HG03575 (cell line): ENCODE data around the gene VPS13D.

Experiments
- ATAC-seq: cut with Tn5 transposase; IDR thresholded peaks from one replicate; pipeline ENCODE4 v1.9.1; 2021; ENCODE audit not compliant: unreplicated experiment, insufficient number of reproducible peaks, low FRiP score; ENCODE audit errors: extremely low read depth

The VPS13D gene

DNA sequence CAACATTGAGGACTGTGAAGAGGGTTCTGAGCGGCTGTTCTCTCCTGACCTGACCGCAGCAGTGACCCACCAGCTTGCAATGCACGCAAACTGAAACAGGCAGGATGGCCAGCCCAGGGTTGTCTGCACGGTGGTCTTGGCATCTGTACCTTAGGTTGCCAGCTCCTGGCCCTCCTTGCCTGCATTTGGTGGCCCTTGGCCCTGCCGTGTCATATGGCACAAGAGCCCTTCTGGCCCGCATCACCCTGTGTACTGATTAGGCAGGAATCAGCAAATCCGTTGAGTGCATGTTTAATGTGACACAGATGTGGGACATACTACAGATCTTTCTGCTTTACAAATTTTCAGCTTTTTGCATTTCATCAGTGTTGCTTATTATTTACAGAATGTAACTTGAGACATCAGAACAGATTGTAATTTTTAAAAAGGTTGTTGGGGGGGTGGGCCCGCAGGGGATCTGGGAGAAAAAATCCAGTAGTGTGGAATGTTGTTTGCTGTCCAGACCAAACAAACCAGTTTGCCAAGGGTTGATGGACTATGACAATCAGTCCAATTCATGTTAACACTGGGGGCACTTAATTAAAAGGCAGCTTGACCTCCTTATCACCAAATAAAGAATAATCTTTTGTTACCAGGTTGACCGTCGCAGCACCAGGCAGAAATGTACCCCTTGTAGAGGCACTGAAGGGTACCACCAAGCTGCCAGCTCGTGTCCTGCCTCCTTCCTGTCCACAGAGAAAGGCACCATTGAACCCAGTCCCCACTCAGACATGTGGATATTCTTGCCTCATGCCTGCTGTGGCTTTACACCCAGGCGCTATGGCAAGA lies 255.6 kb downstream of the VPS13D start:
- ATAC-seq = no peak

DNA sequence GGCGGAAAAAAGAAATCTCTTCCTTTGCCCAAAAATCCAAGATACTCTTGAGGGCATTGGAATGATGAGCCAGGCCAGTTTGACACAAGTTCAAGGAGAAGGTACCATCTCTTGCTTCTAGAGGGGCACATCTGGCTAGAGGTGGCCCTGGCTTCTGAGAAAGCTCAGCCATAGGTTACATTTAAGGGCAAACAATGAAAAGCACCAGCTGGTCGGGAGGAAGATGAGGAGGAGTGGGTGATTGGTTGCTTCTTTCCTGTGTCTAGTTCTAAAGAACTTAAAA lies 256.2 kb downstream of the VPS13D start:
- no peak for ATAC-seq

DNA sequence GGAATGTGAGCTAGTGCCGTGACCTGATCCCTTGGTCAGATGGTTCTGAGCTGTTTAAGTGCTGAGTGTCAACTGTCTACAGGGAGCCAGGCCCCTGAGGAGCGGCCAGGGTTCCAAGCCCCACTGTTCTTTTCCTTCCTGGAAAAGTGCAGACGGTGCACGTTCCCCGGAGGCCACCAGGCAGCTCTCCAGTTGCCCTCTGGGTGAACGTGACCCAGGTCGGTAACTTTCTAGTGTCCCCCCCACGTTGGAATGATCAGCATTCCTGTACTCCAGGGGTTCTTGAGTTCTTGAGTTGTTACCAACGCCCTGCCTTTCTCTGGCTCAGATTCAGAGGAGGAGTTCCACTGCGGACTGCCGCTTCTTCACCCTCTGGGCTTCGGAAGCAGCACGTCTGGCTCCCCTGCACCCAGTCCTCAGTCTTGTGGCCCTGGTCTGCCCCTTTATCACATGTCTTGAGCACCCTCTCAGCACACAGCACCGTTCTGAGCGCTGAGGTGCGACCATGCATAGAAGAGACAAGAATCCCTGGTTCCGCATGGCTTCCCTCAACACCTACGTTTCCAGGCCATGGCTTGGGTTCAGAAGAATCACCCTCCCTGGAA lies 256.7 kb downstream of the VPS13D start:
- ATAC-seq = no peak

DNA sequence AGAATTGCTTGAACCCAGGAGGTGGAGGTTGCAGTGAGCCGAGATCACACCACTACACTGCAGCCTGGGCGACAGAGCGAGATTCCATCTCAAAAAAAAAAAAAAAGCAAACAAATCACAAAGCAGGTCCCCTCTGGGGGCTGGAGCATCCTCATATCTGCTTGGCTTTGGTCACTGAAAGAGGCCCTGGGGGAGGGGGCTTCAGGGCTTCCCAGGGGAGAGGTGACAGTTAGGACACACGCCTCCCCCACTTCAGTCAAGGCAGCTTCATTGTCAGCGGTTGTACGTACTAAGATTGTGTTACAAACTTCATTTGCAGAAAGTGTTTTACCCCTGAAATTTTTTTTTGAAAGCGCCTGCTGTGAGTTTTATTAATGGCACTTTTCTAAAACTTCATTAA lies 257.7 kb downstream of the VPS13D start:
- ATAC-seq = no peak

DNA sequence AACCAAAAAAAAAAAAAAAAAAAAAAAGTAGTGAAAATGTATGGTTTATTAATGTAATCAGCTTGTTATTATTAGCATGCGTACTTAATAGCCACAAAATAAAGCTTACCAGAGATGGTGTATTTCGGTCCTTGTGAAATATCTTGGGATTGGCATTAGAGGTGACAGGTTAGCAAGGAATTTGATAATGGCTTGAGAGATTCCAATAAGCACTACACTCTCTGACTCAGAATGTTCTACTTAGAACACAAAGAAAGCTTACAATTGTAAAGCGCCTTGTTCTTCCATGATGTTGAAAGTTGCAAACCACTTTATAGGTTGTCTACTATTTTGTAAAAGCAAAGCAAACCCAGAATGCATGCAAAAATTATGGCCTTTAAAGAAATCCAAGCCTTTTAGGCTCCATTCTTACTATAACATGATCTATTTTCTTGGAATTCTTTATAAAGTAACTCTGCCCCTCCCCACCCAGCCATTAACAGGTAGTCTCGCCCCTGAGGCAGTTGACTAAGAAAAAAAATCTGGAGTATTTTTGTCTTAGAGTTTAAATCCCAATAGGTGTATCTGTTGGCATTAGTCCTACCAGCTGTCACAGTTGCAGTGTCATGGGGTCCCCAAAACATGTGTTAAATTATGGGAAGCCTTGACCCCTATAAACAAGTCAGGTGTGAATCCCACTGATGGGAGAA lies 259.0 kb downstream of the VPS13D start:
- ATAC-seq = no peak

DNA sequence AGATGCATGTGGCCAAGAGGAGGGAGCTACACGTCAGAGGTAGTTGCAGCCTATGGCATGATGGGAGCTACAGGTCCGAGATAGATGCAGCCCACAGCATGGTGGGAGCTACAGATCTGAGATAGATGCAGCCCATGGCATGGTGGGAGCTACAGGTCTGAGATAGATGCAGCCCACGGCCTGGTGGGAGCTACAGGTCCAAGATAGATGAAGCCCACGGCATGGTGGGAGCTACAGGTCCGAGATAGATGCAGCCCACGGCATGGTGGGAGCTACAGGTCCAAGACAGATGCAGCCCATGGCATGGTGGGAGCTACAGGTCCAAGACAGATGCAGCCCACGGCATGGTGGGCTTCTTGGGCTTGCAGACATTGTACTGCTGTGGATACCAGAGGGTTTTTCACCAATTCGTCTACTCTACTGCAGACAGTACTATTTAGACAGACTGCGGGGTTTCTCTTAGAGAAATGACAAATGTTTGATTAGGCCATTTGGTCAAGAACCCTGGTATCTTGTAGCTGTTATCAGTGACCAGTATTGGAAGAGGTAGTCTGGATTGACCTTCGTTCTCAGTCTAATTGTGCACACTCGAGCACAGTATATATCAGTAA lies 260.8 kb downstream of the VPS13D start:
- ATAC-seq = no peak

DNA sequence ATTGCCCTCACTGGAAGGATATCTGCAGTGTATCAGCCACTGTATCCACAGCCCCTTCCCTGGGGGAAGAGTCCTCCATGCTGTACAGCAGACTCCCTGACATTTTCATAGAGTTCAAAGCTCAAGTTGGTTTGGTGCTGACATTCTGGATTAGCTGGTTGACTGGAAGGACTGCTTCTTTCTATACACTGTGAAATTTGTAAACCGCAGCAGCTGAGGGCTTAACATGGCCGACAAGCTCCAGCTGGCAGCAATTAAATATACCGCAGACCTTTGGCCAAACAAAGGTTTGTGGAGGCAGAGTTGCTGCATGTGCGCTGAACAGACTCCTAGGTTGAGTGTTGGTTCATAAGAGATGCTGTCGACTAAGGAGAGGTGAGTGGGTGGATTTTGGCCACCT lies 261.8 kb downstream of the VPS13D start:
- no peak for ATAC-seq

DNA sequence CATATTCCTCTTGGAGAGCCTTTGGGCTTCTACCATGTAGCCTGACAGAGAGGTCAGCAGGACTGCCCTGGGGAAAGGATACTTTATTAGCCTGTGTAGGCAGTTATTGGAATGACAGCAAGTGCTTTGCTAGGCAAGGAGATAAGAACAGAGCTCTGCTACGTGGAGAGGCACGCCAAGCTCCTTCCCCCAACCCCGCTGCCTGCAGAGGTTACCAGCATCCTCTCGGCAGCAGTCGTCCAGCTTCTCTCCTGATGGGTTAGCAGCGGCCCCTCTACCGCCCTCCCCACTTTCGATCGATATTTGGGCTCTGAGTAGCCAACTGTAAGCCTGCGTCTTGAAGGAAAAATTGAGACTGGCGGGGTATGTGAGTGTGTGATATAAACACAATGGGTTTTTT lies 265.9 kb downstream of the VPS13D start:
- ATAC-seq = no peak

DNA sequence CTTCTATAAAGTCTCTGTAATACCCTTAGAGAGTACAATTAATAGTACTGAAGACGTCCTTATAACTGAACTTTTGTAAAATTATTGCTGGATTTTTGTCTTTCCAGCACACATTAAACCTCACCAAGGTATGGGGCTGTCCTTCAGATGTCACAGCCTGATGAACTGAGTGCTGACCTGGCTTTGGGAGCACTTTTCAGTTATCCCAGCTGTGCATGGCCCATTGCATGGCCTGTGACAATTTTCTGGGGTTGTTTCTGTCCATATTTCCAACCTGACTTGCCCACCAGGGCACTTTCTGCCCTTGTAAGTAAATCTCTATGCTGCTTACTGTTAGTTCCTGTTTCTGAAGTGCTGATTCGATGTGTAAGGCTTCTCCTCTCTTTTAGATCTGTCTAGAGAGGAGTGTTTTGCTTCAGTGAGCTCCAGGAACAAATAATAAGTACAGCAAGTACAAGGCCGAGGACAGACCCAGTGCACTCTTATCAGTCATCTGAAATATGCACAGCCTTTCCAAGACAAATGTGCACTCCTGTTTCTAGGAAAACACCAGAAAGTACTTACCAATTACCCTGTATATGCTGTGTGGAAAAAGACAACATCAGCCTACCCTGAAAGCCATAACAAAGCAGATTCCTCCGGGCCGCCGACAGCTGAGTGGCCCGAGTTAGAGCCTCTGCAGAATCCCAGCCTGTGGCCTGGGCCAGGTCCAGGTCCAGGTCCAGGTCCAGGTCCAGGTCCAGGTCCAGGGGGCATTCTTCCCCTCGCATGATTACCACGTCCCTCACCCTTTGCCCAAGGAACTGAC lies 266.5 kb downstream of the VPS13D start:
- ATAC-seq = no peak

DNA sequence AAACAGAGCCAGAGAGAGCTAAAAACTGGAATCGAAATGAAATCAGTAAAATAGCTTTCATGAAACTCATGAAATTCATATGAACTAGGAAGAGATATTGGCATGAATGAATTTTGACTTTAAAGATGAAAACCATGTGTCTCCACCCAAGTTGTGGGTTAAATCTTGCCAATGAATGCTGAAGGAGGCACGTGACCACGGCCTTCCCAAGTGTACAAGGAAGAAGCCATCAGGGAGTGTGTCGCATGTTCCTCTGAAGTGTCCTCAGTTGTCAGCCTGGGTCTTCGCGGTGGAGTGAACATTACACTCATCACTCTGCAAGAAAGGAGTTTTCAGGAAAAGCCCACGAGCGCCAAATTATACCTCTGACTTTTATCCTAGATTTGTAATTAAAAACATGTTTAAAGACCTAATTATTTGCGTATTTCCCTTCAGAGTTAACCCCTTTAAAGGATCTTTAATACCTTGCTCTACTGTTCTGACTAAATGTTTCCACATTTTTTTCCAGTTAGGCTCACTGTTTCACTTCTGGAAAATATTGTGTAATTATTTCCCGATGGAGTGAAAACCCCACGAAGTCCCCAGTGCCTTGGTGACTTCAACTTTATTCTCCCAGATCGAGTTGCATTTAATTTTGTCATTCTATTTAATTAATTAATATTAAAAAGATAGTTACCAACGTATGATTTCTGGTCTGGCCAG lies 269.9 kb downstream of the VPS13D start:
- ATAC-seq = no peak

DNA sequence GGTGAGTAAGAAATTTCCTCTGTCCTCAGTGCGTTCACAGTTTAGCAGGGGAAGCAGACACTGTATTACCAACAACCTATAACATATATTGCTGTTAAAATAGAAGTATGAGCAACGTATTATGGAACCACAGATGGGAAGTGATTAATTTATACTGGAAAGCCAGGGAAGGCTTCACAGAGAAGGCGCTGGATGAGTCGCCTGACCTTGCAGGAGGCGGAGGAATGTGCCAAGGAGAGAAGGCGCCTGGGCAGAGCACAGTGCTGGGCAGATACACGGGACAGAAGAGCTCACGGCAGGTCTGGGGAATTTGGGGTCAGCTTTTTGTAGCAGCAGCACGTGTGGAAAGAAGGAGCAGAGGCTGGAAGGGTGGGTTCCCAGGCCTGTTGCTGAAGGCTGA lies 271.8 kb downstream of the VPS13D start:
- ATAC-seq = no peak

DNA sequence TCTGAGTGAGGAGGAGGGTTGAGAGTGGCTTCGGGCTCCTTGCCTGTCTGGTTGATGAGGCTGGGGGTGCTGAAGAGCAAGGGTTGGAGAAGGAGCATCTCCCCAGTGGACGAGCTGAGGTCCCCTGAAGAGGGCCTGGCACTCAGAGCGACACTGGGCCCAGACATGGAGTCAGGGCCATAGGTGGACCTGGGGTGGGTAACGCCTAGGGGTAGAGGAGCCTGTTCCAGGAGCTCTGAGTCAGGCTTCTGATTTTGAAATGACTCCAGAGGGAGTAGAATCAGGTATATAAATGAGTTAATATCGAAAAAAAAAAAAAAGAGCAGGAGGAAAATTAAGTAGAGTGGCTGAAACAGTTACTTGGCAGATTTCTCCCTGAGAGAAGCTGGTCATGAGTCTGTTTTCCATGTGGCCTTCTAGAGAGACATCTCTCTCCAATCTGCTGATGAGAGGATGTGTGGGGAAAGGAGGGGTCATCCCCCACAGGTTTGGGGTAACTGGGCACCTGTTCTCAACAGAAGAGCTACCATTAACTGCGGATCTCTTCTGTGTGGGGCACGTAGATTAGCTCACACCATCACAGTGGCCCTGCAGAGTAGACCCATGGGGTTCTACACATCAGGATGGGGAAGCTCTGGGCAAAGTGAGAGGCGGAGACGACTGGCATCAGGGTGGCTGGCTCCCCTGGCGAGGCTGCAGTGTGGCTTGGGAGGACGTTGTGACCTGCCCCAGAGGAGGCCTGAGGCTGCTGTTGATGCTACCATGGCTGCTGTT lies 272.7 kb downstream of the VPS13D start:
- ATAC-seq = no peak

DNA sequence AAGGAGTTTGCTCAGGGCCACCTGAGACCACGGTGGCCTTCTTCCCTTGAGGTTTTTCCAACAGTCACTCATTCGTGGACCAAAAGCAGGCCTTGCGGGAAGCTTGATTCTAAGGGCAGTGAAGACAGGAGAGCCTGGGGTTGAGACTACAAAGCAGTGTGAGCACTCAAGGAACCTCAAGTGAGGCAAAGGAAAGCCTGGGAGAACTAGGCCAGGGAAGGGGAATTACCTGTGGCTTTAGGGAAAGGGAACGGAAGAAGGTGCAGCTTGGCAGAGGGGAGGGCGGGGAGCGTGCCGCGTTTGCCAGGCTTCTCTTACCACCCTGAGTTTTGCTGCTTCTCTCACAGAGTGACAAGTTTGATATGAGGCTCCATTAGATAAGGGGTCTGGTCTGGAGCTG lies 273.9 kb downstream of the VPS13D start:
- no peak for ATAC-seq

DNA sequence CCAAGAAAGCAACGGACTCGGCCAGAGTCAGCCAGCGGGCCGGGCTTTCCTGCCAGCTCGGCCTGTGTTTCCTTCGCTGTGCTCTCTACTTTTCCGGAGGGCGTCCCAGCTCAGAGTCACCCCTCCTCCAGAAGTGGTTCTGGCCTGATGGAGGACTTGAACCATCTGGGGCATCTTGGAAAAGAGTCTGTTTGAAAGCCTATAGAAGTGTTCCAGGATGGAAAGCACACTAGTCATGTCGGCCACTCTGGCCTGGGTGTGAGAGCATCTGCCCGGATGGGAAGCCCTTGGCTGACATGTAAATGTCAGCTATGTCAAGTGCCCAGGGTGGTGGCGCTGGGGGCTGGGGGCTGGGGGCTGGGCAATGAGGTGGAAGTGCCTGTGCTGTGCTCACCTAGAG lies 274.8 kb downstream of the VPS13D start:
- no peak for ATAC-seq

DNA sequence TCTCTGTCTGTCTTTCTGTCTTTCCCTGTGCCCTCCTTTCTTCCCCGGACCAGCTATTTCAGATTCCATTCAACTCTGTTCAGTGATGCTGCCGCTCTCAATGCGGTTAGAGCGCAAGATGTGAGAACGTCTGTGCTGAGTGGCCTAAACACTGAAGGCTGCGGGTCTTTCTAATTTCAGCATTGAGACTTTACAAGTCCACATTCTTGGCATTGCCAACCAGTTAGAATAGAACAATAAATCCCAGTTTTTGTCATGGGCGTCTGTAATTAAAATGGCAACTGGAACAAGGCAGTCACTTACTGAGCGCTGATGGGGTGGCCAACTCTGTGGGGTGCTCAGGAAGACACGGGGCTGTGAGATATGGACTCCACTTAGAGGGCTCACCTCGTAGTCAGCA lies 275.4 kb downstream of the VPS13D start:
- no peak for ATAC-seq

DNA sequence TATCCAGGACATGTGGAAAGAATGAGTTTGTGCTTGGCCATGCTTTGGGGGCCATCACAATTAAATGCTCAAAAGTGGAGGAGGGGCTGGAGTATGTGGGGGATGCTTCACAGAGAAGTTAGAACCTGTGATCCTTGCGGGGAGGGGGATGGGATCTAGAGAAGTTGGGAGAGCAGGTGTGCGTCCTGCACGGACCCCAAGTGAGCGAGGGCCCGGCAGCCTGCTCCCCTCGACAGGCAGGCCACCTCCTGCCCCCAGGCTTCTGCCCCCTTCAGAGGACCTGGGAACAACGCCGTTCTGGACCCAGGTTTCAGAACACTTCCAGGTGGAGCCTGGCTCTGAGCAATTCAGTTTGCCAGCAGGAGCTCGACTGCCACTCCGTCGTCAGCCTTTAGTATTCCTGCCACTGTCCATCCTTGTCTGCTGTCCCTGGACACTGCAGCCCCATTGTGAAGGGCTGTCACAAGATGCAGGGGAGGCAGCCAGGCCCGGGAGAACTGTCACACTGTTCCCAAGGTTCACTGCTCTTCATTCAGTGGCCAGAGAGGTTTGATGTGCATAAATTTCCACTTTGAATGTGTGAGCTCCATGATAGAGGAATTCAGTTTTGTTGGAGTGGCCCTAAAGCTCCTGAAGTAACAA lies 275.9 kb downstream of the VPS13D start:
- no peak for ATAC-seq
